DOHH2 (cell line): ENCODE measurements around the gene RNPS1.

Experiments used
- EZH2phosphoT487 ChIP-seq: fragments of 200-600 bp; sonication (generic); IDR thresholded peaks from 2 replicates; pipeline ENCODE4 v1.6.1; 2017; ENCODE audit warnings: borderline replicate concordance, mild to moderate bottlenecking, antibody characterized with exemption, low read length, moderate library complexity, mixed read lengths
- TF ChIP-seq, protein P1 (sequence below): fragments of 200-600 bp; sonication (generic); IDR thresholded peaks from one replicate; pipeline ENCODE4 v1.5.1; 2014; ENCODE audit warnings: antibody characterized with exemption, mild to moderate bottlenecking, low read depth, low read length; ENCODE audit not compliant: poor library complexity, severe bottlenecking

DNA sequence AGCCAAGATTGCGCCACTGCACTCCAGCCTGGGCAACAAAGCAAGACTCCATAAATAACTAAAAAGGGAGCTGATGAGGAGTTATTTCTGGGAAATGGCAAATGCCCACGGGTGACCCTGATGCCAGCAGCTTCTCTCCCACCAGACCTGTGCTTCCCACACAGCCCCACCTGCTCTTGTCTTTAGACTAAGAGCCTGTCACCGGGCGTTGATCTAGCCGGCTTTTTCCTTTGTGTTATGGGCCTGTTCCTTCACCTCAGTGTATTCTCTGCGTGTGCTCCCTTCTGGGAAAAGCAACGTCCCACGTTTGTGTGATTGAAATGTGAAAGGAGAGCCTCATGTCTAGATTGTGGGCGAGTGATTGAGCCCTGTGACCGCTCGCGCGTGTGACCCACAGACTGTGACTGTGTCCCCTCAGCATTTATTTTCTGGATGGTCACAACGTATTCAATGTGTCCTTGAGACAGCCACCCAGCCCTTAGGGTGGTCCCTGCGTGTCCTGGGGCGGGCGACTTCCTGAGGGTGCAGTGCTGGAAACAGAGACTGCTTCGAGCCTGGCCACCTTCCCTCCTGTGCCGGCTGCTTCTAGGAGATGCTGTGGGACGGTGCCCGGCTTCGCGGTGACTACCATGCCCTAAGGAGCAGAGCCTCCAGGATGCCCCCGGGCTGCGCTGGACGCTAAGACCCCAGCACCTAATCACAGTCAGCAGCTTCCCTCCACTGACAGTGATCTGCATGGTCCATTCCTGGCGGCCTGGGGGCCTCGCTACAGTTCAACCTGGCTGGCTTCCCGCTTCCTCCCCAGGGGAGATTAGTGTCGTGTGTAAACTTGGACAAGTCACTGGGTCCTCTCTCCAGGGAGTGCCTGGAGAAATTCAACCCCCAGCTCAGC lies 7.8 kb upstream of the RNPS1 start:
- TF ChIP-seq, protein P1, sequence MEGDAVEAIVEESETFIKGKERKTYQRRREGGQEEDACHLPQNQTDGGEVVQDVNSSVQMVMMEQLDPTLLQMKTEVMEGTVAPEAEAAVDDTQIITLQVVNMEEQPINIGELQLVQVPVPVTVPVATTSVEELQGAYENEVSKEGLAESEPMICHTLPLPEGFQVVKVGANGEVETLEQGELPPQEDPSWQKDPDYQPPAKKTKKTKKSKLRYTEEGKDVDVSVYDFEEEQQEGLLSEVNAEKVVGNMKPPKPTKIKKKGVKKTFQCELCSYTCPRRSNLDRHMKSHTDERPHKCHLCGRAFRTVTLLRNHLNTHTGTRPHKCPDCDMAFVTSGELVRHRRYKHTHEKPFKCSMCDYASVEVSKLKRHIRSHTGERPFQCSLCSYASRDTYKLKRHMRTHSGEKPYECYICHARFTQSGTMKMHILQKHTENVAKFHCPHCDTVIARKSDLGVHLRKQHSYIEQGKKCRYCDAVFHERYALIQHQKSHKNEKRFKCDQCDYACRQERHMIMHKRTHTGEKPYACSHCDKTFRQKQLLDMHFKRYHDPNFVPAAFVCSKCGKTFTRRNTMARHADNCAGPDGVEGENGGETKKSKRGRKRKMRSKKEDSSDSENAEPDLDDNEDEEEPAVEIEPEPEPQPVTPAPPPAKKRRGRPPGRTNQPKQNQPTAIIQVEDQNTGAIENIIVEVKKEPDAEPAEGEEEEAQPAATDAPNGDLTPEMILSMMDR, result no peak
- no peak for TF ChIP-seq EZH2phosphoT487
